Lower leg skin (tissue), 4 donors: ENCODE results near the gene ATE1. TPM values are rescaled to one million over a fixed set of nuclear protein-coding genes. Genes with fewer than 3 reads are reported as not detected.
A peak's percentile ranks its signal among the peaks of the same experiment; 100 is the strongest.

ENCODE experiments used
- DNase-seq, 2 donors: peaks; one replicate each; pipeline ENCODE4 v3.0.0-alpha.2; 2019; ENCODE audit warnings: low spot score in 2 of 2
- H3K4me3 ChIP-seq: fragments of 200-600 bp; sonication (generic); 2 replicates; pipeline ENCODE4 v1.5.1; 2017; ENCODE audit warnings: mild to moderate bottlenecking, low read depth; ENCODE audit not compliant: poor library complexity, severe bottlenecking
- POLR2A ChIP-seq, 2 donors: fragments of 450-650 bp; IDR thresholded peaks; one replicate each; pipeline ENCODE4 v1.6.1; 2016 to 2017; ENCODE audit warnings: antibody characterized with exemption in 2 of 2, mild to moderate bottlenecking in 1 of 2, moderate library complexity in 1 of 2
- WGBS, 2 donors: methylation state at CpG; one replicate each; pipeline ENCODE4 v1.1.5; 2018; 5-methylcytosine and 5-hydroxymethylcytosine counted together
- intact Hi-C: fragments of 100-400 bp; cut with DNase I; formaldehyde crosslinking; loops from one replicate; pipeline ENCODE4 v1.15.0; 2023; ENCODE audit warnings: low total_unique reads
- total RNA-seq, 4 donors: library from RNA; depleted of rRNA; stranded (reverse); fragments of >200 nt; gene quantifications; one replicate each; pipeline ENCODE4 v1.1.0, GENCODE V29; 2016
- TF ChIP-seq, protein P1 (sequence below), 3 donors: fragments of 450-650 bp; IDR thresholded peaks; one replicate each; pipeline ENCODE4 v1.5.1; 2016; ENCODE audit warnings: antibody characterized with exemption in 3 of 3, mild to moderate bottlenecking in 3 of 3, moderate library complexity in 2 of 3

The ATE1 gene
- total RNA-seq, 4 donors from 2014 or later, result 11.5 to 22.2 (median 18.2) TPM

DNA sequence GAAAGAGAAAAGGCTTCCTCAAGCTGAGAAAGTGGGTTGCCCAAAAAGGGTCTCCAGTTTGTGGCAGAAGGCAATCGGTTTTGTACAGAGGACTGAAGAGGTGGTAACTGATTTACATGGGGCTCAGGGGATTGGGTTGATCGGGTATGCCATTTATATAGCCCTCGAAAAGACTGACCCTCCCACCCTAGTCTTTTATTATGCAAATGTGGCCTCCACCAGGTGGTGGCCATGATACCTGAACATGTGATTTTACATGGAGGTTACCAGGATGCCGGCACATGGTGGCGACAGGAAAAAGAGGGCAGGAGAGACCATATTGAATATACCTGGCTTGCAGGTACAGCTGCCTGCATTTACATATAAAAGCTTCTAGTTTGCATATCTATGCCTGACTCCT, 36.7 kb downstream of the ATE1 start:
- no peak for DNase-seq
- TF ChIP-seq, protein P1, sequence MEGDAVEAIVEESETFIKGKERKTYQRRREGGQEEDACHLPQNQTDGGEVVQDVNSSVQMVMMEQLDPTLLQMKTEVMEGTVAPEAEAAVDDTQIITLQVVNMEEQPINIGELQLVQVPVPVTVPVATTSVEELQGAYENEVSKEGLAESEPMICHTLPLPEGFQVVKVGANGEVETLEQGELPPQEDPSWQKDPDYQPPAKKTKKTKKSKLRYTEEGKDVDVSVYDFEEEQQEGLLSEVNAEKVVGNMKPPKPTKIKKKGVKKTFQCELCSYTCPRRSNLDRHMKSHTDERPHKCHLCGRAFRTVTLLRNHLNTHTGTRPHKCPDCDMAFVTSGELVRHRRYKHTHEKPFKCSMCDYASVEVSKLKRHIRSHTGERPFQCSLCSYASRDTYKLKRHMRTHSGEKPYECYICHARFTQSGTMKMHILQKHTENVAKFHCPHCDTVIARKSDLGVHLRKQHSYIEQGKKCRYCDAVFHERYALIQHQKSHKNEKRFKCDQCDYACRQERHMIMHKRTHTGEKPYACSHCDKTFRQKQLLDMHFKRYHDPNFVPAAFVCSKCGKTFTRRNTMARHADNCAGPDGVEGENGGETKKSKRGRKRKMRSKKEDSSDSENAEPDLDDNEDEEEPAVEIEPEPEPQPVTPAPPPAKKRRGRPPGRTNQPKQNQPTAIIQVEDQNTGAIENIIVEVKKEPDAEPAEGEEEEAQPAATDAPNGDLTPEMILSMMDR (IDR thresholded peaks at IDR 0.05), result no peak
- no peak for TF ChIP-seq POLR2A (IDR thresholded peaks at IDR 0.05)
- WGBS, 2 donors, result 92 to 94% methylated on average over 5 of the region's 5 CpGs
- no peak overlapping the region for H3K4me3 ChIP-seq
- intact Hi-C loops, result no loop called here

DNA sequence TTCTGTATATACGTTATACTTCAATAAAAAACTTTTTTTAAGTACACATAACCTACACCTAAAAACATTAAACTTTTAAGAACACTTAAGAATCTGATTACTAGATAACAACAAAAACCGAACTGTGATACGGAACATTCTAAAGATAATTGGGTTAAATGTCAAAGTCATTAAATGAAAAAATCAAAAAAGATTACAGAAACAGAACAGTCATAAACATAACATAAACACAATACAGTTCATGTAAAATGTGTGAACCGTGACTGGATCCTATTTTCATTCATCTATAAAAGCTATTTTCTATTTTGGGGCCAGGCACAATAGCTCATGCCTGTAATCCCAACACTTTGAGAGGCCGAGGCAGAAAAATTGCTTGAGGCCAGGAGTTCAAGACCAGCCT, 38.6 kb downstream of the ATE1 start:
- intact Hi-C loops, result loop anchor here (5.0 kb wide), 1 partner anchor 947 kb away; no protein-coding TSS in a partner anchor
- WGBS, 2 donors, result 79 to 83% methylated on average over 5 of the region's 5 CpGs

DNA sequence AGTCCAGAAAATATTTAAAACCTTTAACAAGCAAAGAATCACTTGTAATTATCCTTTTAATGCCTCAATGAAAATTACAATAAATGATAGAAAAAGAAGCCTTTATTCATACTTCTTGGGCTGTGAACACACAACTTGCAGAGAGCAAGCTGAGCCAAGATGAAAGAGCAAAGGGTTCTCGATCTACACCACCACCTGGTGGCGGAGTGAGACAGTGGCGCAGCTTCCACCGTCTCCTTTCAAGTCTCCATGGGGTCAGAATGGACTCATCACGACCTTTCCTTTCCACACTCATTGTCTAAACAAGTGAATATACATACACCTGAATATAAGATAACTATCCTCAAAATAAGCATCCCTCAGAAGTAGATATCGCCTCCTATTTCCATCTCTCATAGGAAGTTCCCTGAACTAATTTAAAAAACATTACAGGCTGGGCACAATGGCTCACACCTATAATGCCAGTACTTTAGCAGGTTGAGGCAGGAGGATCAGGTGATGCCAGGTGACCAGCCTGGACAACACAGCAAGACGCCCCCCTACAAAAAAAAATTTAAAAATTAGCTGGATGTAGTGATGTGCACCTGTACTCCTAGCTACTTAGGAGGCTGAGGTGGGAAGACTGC, 40.7 kb downstream of the ATE1 start:
- DNase-seq, result peak; percentile 36 to 87
- WGBS, 2 donors, result 39 to 44% methylated on average over 7 of the region's 7 CpGs
- TF ChIP-seq POLR2A (IDR thresholded peaks at IDR 0.05), result no peak
- TF ChIP-seq, protein P1 (IDR thresholded peaks at IDR 0.05), result no peak
- intact Hi-C loops, result loop anchor here (5.0 kb wide), 1 partner anchor 945 kb away; no protein-coding TSS in a partner anchor
- no peak overlapping the region for H3K4me3 ChIP-seq

More for the DNA sequence above, 38.6 kb downstream of the ATE1 start:
- TF ChIP-seq POLR2A (IDR thresholded peaks at IDR 0.05), result no peak
- TF ChIP-seq, protein P1 (IDR thresholded peaks at IDR 0.05), result no peak
- DNase-seq, result no peak
- no peak overlapping the region for H3K4me3 ChIP-seq

DNA sequence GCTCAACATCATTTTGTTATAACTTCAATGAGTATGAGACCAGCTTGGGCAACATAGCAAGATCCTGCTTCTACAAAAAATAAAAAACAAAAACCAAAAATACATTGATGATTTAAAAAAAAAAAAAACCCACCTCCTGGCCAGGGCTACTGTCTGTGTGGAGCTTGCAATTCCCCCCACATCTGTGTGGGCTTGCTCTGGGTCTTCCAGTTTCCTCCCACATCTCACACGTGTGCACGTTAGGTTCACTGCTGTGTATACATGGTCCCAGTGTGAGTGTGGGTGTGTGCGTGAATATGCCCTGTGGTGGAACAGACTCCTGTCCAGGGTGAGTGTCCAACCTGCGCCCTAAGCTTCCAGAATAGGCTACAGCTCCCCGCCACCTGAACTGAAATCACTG, 41.6 kb downstream of the ATE1 start:
- DNase-seq, result no peak
- WGBS, 2 donors, result 94% methylated on average over 5 of the region's 5 CpGs
- TF ChIP-seq POLR2A (IDR thresholded peaks at IDR 0.05), result no peak
- TF ChIP-seq, protein P1 (IDR thresholded peaks at IDR 0.05), result no peak
- intact Hi-C loops, result loop anchor here (5.0 kb wide), 1 partner anchor 944 kb away; no protein-coding TSS in a partner anchor
- H3K4me3 ChIP-seq, result no peak overlapping the region

DNA sequence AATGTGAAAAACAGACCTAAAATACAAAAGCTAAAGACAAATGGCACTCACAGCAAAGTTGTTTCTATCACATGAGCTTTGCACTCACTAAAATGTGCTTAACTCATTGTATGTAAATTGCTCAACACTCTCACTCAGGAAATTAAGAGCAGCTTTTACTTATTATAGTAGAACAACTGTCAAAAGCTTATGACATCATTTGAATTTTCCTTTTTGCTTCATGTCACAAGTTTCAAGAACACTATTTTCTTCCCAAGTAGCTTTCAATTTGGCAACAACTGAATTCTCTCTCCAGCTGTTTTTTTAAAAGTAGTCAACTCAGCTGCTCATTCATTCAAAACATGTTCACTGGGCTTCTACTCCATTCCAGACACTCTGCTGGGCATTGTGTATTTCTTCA, 46.9 kb downstream of the ATE1 start:
- TF ChIP-seq, protein P1 (IDR thresholded peaks at IDR 0.05), result no peak
- TF ChIP-seq POLR2A (IDR thresholded peaks at IDR 0.05), result no peak
- DNase-seq, result no peak
- intact Hi-C loops, result no loop called here
- H3K4me3 ChIP-seq, result no peak overlapping the region

DNA sequence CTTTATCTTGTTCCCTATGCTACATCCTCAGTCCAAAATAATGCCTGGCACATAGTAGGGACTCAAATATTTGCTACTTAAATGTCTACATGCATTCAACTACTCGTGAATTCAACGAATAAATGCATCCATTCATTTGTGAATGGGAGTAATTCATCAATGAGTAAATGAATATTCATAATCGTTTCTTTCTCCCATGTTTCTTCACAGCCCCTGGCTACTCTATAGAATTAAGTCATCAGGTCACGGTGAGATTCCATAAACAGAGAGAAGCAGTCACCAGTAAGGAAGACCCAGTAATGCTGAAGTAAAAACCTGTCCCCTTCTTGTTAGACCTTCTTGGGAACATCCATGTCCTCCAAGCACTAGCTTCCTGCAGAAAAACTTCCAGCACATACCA, 48.4 kb downstream of the ATE1 start:
- 88 to 94% methylated on average over 4 of the region's 4 CpGs for WGBS, 2 donors
- intact Hi-C loops, result no loop called here
- H3K4me3 ChIP-seq, result no peak overlapping the region
- DNase-seq, result no peak
- TF ChIP-seq POLR2A (IDR thresholded peaks at IDR 0.05), result no peak
